SU-DHL-6 (cell line): Measurements from ENCODE around the gene NCR2.

Source experiments
- EZH2phosphoT487 ChIP-seq: fragments of 200-600 bp; sonication (generic), shearing (Covaris generic); conservative IDR thresholded peaks from 2 replicates; pipeline ENCODE4 v1.6.1; 2018; ENCODE audit warnings: mild to moderate bottlenecking, antibody characterized with exemption, low read length, moderate library complexity, mixed read lengths
- TF ChIP-seq, protein P1 (sequence below): fragments of 200-600 bp; sonication (generic); IDR thresholded peaks from one replicate; pipeline ENCODE4 v1.5.1; 2017; ENCODE audit warnings: antibody characterized with exemption, mild to moderate bottlenecking, low read length, moderate library complexity; ENCODE audit not compliant: insufficient read depth, poor library complexity, severe bottlenecking

DNA sequence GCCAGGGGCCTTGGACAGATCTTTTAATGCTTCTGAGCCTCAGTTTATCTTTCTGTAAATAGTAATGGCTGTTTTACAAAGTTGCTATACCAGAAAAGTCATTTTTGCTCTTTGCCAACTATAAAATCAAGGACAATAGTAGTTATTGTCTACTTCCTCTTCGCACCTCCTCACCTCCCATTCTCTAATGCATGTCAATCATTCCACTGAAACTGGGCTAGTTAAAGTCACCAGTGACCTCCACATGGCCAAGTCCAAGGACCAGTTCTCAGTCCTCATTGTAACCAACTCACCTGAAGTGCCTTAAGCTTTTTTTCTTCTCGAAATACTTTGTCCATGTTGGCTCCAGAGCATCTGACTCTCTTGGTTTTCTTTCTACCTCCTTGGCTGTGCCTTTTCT lies 51.2 kb downstream of the NCR2 start:
- TF ChIP-seq EZH2phosphoT487: no peak
- TF ChIP-seq, protein P1, sequence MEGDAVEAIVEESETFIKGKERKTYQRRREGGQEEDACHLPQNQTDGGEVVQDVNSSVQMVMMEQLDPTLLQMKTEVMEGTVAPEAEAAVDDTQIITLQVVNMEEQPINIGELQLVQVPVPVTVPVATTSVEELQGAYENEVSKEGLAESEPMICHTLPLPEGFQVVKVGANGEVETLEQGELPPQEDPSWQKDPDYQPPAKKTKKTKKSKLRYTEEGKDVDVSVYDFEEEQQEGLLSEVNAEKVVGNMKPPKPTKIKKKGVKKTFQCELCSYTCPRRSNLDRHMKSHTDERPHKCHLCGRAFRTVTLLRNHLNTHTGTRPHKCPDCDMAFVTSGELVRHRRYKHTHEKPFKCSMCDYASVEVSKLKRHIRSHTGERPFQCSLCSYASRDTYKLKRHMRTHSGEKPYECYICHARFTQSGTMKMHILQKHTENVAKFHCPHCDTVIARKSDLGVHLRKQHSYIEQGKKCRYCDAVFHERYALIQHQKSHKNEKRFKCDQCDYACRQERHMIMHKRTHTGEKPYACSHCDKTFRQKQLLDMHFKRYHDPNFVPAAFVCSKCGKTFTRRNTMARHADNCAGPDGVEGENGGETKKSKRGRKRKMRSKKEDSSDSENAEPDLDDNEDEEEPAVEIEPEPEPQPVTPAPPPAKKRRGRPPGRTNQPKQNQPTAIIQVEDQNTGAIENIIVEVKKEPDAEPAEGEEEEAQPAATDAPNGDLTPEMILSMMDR: no peak
